ENCODE measurements around the gene MRPS26. TPM values are rescaled to one million over a fixed set of nuclear protein-coding genes. Genes with fewer than 3 reads are reported as not detected.
"Not testable (repeated sequence)": the region's sequence is repeated elsewhere in the genome, so short reads cannot be mapped to it uniquely, and the experiment has no call there.

The MRPS26 gene
- total RNA-seq, 1 donor from 2014 or later = 27.3 TPM

DNA sequence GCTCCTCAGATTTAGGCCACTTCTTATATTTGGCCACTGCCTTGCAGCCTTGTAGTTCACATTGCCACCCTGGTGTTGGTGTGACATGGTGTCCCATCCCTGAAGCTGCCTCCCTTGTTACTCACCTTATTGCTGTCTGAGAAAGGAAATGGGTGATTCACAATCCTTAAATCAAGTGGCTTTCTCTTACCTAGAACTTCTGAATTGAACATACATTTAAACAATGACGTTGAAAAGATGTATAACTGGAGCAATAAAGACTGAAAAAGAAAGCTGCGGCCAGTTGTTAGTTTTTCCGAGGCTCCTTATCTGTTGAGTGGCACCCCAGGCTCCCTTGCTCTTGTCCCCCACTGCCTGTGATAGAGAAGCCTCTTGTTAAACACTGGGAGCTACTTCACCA, 31.2 kb upstream of the MRPS26 start:
- DNase-seq (ENCODE audit: low read depth) = no peak
- H3K4me3 ChIP-seq (ENCODE audit: insufficient read depth, low read depth, low read length) = no peak overlapping the region
- Mint-ChIP-seq H3K4me1 (ENCODE audit: low read depth, unreplicated experiment) (peaks cover 17% of the 10 kb centered on the region), H3K27me3 (ENCODE audit: low read depth, unreplicated experiment) (no peaks in the 10 kb centered on the region), H3K4me3 (ENCODE audit: unreplicated experiment) (no peak overlapping the region), H3K27ac (ENCODE audit: unreplicated experiment) (no peak overlapping the region), H3K36me3 (ENCODE audit: low read depth, unreplicated experiment) (peaks cover 17% of the 10 kb centered on the region), H3K9me3 (ENCODE audit: unreplicated experiment) (peaks cover 3% of the 10 kb centered on the region)
- no peaks in the 10 kb centered on the region for H3K27me3 ChIP-seq (ENCODE audit: insufficient read depth, low read length)
- no peaks in the 10 kb centered on the region for H3K79me2 ChIP-seq (ENCODE audit: insufficient read depth, low read length)
- peaks cover 13% of the 10 kb centered on the region for H3K4me1 ChIP-seq (ENCODE audit: insufficient read depth, low read length)
- H3K4me2 ChIP-seq (ENCODE audit: low read length) = no peak overlapping the region
- no peak for FAIRE-seq
- peaks cover 13% of the 10 kb centered on the region for H4K20me1 ChIP-seq (ENCODE audit: insufficient read depth, low read length)
- TF ChIP-seq, protein P1, sequence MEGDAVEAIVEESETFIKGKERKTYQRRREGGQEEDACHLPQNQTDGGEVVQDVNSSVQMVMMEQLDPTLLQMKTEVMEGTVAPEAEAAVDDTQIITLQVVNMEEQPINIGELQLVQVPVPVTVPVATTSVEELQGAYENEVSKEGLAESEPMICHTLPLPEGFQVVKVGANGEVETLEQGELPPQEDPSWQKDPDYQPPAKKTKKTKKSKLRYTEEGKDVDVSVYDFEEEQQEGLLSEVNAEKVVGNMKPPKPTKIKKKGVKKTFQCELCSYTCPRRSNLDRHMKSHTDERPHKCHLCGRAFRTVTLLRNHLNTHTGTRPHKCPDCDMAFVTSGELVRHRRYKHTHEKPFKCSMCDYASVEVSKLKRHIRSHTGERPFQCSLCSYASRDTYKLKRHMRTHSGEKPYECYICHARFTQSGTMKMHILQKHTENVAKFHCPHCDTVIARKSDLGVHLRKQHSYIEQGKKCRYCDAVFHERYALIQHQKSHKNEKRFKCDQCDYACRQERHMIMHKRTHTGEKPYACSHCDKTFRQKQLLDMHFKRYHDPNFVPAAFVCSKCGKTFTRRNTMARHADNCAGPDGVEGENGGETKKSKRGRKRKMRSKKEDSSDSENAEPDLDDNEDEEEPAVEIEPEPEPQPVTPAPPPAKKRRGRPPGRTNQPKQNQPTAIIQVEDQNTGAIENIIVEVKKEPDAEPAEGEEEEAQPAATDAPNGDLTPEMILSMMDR (IDR thresholded peaks at IDR 0.05; ENCODE audit: insufficient read depth, low read depth, low read length) = no peak
- no peak for TF ChIP-seq EZH2 (IDR thresholded peaks at IDR 0.05; ENCODE audit: insufficient read depth, low read length)
- H2AFZ ChIP-seq (ENCODE audit: low read depth, low read length) = no peak overlapping the region
- no peak overlapping the region for H3K9ac ChIP-seq (ENCODE audit: low read length)
- no peak overlapping the region for H3K27ac ChIP-seq (ENCODE audit: low read depth, low read length)
- no peaks in the 10 kb centered on the region for H3K9me3 ChIP-seq (ENCODE audit: insufficient read depth, low read depth, low read length)
- peaks cover 3% of the 10 kb centered on the region for H3K36me3 ChIP-seq (ENCODE audit: insufficient read depth, low read length)

DNA sequence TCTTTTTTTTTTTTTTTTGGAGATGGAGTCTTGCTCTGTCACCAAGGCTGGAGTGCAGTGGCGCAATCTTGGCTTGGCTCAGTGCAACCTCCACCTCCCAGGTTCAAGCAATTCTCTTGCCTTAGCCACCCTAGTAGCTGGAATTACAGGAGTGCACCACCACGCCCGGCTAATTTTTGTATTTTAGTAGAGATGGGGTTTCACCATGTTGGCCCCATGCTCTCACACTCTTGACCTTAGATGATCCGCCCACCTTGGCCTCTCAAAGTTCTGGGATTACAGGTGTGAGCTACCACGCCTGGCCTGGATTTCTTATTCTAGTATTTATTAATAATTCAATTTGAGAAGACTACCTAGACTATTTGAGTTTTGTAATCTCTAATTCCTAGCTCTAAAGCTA, 30.6 kb upstream of the MRPS26 start:
- not testable (repeated sequence) for H3K27ac ChIP-seq (ENCODE audit: low read depth, low read length); H3K4me3 ChIP-seq (ENCODE audit: insufficient read depth, low read depth, low read length); H3K79me2 ChIP-seq (ENCODE audit: insufficient read depth, low read length); H3K4me3 Mint-ChIP-seq (ENCODE audit: unreplicated experiment); H3K4me2 ChIP-seq (ENCODE audit: low read length); FAIRE-seq; DNase-seq (ENCODE audit: low read depth); H3K27ac Mint-ChIP-seq (ENCODE audit: unreplicated experiment); H3K27me3 Mint-ChIP-seq (ENCODE audit: low read depth, unreplicated experiment); H3K9me3 Mint-ChIP-seq (ENCODE audit: unreplicated experiment); H3K36me3 ChIP-seq (ENCODE audit: insufficient read depth, low read length); H3K9ac ChIP-seq (ENCODE audit: low read length); H3K27me3 ChIP-seq (ENCODE audit: insufficient read depth, low read length); H2AFZ ChIP-seq (ENCODE audit: low read depth, low read length); H3K9me3 ChIP-seq (ENCODE audit: insufficient read depth, low read depth, low read length)
- Histone ChIP-seq H3K4me1 (ENCODE audit: insufficient read depth, low read length) (peaks cover 13% of the 10 kb centered on the region), H4K20me1 (ENCODE audit: insufficient read depth, low read length) (peaks cover 13% of the 10 kb centered on the region)
- peaks cover 17% of the 10 kb centered on the region for H3K36me3 Mint-ChIP-seq (ENCODE audit: low read depth, unreplicated experiment)
- H3K4me1 Mint-ChIP-seq (ENCODE audit: low read depth, unreplicated experiment) = peaks cover 17% of the 10 kb centered on the region

DNA sequence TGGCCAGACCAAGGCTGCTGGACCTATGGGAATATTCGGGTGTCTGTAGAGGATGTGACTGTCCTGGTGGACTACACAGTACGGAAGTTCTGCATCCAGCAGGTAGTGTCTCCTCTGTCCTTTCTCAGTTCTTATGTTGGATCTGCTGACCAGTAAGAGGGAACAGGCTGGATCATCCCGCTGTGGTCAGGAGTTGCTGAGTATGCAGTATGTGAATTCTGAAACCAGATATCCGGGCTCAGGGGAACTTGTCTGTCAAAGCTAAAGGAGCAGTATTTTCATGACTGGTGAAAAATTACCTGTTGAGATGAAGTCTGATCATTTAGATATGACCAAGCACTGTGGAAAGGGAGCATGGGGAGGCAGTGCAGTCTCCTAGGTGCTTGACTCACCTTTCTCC, 24.5 kb upstream of the MRPS26 start:
- H3K4me2 ChIP-seq (ENCODE audit: low read length) = no peak overlapping the region
- no peak overlapping the region for H3K4me3 ChIP-seq (ENCODE audit: insufficient read depth, low read depth, low read length)
- Mint-ChIP-seq H3K4me1 (ENCODE audit: low read depth, unreplicated experiment) (peaks cover 2% of the 10 kb centered on the region), H3K9me3 (ENCODE audit: unreplicated experiment) (peaks cover 3% of the 10 kb centered on the region), H3K27ac (ENCODE audit: unreplicated experiment) (no peak overlapping the region), H3K4me3 (ENCODE audit: unreplicated experiment) (no peak overlapping the region), H3K27me3 (ENCODE audit: low read depth, unreplicated experiment) (no peaks in the 10 kb centered on the region), H3K36me3 (ENCODE audit: low read depth, unreplicated experiment) (peaks cover 37% of the 10 kb centered on the region)
- no peaks in the 10 kb centered on the region for H4K20me1 ChIP-seq (ENCODE audit: insufficient read depth, low read length)
- H3K36me3 ChIP-seq (ENCODE audit: insufficient read depth, low read length) = peaks cover 14% of the 10 kb centered on the region
- FAIRE-seq = no peak
- H3K4me1 ChIP-seq (ENCODE audit: insufficient read depth, low read length) = no peaks in the 10 kb centered on the region
- no peak overlapping the region for H3K9ac ChIP-seq (ENCODE audit: low read length)
- no peak for DNase-seq (ENCODE audit: low read depth)
- H3K27me3 ChIP-seq (ENCODE audit: insufficient read depth, low read length) = no peaks in the 10 kb centered on the region
- H3K27ac ChIP-seq (ENCODE audit: low read depth, low read length) = no peak overlapping the region
- TF ChIP-seq, protein P1 (IDR thresholded peaks at IDR 0.05; ENCODE audit: insufficient read depth, low read depth, low read length) = no peak
- no peak for TF ChIP-seq EZH2 (IDR thresholded peaks at IDR 0.05; ENCODE audit: insufficient read depth, low read length)
- H3K79me2 ChIP-seq (ENCODE audit: insufficient read depth, low read length) = no peaks in the 10 kb centered on the region
- H2AFZ ChIP-seq (ENCODE audit: low read depth, low read length) = no peak overlapping the region
- no peaks in the 10 kb centered on the region for H3K9me3 ChIP-seq (ENCODE audit: insufficient read depth, low read depth, low read length)
